ENCODE data around the gene TBC1D22A. TPM values are rescaled to one million over a fixed set of nuclear protein-coding genes. Genes with fewer than 3 reads are reported as not detected.
A peak's percentile ranks its signal among the peaks of the same experiment; 100 is the strongest.

Gene TBC1D22A
- total RNA-seq, 1 donor from 2014 or later, result 33.0 TPM

DNA sequence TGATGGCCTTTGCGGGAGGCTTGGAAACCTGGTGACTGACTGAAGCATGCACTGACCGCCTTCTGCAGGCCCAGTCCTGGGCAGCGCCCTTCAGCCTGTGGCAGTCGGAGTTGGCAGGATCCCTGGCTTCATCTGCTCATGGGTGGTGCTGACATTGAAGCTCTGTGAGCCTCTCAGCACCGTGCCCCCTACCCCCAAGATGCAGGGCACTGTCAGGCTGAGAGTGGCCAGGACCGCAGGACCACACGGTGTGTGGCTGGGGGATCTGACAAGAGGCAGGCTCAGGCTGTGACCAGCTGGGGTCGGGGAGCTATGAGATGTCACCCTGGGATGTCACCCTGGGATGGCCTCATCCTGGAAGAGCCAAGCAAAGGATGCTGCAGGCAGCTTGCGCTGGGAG, 32.7 kb downstream of the TBC1D22A start:
- DNase-seq (ENCODE audit: low spot score), result no peak

GRCh38 chr22:46795845-46796565, 33.6 kb downstream of the TBC1D22A start:
- no peak for DNase-seq (ENCODE audit: low spot score)

- no peak for DNase-seq (ENCODE audit: low spot score)
Observed at GRCh38 chr22:46796566-46797195, 34.2 kb downstream of the TBC1D22A start.

DNA sequence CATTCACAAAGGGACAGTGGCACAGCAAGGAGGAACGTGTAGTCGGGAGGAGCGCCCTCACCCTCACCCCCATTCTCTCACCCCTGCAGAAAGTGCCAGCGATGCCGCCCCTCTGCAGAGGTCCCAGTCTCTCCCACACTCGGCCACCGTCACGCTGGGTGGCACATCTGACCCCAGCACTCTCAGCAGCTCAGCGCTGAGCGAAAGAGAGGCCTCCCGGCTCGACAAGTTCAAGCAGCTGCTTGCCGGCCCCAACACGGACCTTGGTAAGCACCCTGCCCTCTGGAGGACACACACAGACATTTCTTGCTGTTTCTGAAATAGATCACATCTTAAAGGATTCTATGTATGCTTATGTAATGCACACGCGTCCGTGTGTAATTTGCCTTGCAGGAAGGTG, 34.9 kb downstream of the TBC1D22A start:
- DNase-seq (ENCODE audit: low spot score), result no peak

DNA sequence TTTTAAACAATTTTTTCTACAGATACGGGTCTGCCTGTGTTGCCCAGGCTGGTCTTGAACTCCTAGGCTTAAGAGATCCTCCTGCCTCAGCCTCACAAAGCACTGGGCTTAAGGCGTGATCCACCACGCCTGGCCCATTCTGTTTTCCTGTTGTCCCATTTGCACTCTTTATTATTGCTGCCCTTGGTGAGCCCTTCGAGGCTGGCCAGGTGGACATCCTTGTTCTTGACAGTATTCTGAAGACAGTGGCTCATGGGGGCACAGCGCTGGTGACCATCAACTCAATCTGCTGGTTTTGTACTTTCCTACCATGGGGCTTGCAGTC, 35.6 kb downstream of the TBC1D22A start:
- DNase-seq (ENCODE audit: low spot score), result no peak

GRCh38 chr22:46798366-46799350, 36.2 kb downstream of the TBC1D22A start:
- DNase-seq (ENCODE audit: low spot score), result peak; percentile 74

DNA sequence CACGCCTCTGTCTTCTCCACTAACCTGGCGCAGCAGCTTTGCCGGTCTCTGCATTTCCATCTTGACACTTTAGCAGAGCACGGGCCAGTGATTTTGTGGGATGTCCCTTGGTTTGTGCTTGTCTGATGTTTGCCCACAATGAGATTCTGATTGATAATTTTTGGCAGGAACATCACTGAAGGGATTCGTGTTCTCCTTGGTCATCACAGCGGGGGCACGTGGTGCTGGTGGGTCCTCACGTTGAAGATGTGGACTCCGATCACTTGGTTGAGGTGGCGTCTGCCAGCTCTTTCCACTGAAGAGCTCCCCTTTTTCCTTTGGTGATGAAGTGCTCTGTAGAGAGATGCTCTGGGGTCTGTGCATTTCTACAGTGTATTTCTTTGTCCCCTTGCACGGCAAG, 37.2 kb downstream of the TBC1D22A start:
- no peak for DNase-seq (ENCODE audit: low spot score)

DNA sequence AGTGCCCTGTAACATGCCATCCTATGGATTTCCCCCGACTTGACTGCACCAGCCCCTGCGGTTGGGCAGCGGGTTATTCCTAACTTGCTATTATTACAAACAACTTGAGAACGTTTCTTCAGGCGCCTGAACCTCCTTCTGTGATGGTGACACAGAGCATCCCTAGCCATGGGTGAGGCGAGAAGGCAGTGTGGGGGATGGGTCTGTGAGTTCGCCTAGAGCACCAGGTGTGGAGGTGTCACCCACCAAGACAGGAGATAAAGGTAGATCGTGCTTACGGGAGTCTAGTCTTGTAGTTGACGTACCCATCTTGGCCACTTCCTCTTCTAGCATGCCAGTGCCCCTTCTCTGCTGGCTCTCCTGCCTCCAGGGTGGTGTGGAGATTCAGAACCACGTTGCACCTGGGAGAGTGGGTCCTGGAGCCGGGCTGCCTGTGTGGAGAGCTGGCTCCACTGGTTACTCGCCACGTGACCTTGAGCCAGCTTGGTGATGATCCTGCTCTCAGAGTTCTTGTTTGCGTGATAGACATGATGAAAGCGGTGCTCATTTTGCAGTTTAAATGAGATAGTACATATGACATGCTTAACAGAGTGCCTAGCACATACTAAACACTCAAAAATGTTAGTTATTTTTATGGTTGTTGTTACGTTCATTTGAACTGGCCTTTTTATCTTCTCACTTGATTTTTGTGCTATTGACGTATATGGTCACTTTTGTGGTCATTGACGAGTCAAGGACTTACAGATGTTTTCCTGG, 37.8 kb downstream of the TBC1D22A start:
- DNase-seq (ENCODE audit: low spot score), result no peak

DNA sequence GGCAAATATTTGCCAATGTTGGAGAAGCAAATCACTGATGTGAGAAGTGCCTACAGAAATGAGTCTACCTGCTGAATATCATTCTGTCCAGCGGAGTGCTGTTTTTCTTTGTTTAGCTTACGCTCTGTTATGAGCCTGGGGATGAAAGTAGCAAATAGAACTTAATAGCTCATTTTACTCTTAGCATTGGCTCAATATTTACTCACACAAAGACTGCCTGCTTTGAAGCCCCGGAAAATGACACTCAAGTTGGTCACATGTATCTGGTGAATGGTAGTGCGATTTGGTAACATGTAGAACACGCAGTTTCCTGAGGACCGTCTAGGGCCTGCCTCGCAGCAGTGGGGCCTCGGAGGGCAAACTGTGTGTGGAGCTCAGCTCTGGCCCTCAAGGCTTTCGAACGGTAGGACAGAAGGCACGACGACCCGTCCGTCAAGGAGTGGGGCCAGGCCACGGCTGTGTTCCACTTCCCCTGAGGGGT, 38.9 kb downstream of the TBC1D22A start:
- DNase-seq (ENCODE audit: low spot score), result no peak

- DNase-seq (ENCODE audit: low spot score), result no peak
Observed at GRCh38 chr22:46801826-46802607, 39.6 kb downstream of the TBC1D22A start.

GRCh38 chr22:46802608-46803027, 40.2 kb downstream of the TBC1D22A start:
- DNase-seq (ENCODE audit: low spot score), result no peak

DNA sequence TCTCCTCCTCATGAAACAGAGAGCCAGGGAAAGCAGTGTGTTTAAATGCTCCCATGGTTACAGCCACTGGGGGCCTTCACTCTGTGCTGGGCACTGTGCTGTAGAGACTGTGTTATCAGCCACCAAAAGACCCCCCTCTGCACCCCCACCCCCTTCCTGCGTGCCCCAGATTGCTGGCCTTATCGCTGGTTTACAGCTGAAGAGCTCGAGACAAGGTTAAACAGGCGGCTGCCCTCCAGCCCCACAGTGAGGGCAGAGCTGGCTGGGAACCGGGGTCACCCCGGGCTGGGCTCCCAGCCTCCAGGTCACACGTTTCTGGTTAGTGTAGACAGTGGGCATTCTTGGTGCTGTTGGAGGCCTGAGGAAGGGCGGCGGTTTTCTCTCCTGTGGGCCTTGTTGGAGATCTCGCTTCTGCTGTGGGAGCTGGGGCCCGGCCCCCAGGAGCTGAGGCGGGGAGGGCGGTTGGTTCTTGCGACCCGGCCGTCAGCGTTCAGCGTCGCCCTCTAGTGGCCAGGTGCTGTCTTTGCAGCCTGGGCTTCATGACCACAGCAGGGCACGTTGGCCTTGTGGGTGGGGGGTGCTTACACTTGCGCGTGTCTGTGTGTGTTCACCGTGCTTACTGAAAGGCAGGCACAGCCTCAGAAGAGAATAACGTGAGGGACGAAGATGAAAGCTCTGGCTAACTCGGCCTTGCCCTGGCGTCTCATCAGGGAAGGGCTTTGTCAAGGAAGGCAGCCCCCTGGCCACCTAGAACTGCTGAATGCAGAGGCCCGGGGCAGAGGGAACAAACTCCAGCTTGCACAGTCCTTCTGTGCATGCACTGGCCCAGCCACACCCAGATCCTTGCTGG, 40.8 kb downstream of the TBC1D22A start:
- peak; percentile 21 for DNase-seq (ENCODE audit: low spot score)

GRCh38 chr22:46803936-46804335, 41.5 kb downstream of the TBC1D22A start:
- DNase-seq (ENCODE audit: low spot score), result no peak

DNA sequence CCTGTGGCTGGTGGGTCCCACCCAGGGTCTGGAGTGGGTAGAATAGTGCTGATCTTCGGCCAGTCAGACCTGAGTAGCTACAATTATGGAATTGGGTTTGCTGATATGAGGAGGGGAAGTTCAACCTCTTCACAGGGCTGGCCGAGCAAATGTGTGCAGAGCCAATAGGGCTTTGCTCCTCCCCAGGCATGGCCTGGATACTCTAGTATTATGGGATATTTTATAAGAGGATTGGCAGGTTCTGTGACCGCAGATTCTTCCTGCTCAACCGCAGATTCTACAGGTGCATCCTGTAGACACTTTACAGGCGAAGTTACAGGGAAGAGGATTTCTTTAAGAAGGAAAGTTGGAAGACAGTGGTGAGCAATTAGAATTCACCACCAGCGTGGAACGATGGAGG, 44.3 kb downstream of the TBC1D22A start:
- no peak for DNase-seq (ENCODE audit: low spot score)

DNA sequence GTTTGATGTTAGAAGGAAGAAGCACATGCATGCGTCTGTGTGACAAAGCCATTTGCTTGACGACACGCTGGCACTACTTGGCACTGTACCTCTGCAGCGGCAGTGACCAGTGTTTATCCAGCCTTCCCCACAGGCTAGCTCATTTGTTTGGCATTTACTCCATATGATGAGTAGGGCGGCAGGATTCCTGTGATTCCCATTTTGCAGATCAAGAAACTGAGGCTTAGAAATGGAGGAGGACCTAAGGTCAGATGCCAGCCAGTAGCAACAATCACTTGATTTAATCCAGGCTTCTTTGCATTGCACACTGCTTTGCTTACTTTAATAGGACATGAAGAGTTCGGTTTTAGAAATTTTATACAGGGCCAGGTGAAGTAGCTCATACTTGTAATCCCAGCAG, 45.0 kb downstream of the TBC1D22A start:
- DNase-seq (ENCODE audit: low spot score), result no peak

GRCh38 chr22:46809153-46809885, 46.9 kb downstream of the TBC1D22A start:
- DNase-seq (ENCODE audit: low spot score), result no peak

- DNase-seq (ENCODE audit: low spot score), result no peak
Observed at GRCh38 chr22:46810856-46811786, 48.7 kb downstream of the TBC1D22A start.

- no peak for DNase-seq (ENCODE audit: low spot score)
Observed at GRCh38 chr22:46812034-46812605, 49.7 kb downstream of the TBC1D22A start.
